Fibroblast of upper back skin (primary cell): ENCODE data around the gene CALCA.
"Not testable (repeated sequence)": the region's sequence is repeated elsewhere in the genome, so short reads cannot be mapped to it uniquely, and the experiment has no call there.

Experiments
- DNase-seq: peaks from one replicate; pipeline ENCODE4 v3.0.0-alpha.2; 2013

CALCA gene

GRCh38 chr11:14971865-14972580 lies at the start of gene CALCA:
Gene CALCA (minus strand): TSS chr11:14972351. CDS start chr11:14971192, 1,159 bp downstream.
- DNase-seq, result no peak

GRCh38 chr11:15016200-15016599 lies 44.0 kb upstream of the CALCA start:
- DNase-seq, result no peak

- DNase-seq, result no peak
These were observed 39.7 kb upstream of the CALCA start for GRCh38 chr11:15011776-15012345.

GRCh38 chr11:15010865-15011264 lies 38.7 kb upstream of the CALCA start:
- no peak for DNase-seq

GRCh38 chr11:15006139-15006759 lies 34.1 kb upstream of the CALCA start:
- peak; percentile 29 for DNase-seq

GRCh38 chr11:14988133-14988532 lies 16.0 kb upstream of the CALCA start:
- DNase-seq, result not testable (repeated sequence)

- no peak for DNase-seq
These were observed 9.4 kb upstream of the CALCA start for GRCh38 chr11:14981507-14981906.

GRCh38 chr11:14980854-14981253 lies 8.7 kb upstream of the CALCA start:
- peak; percentile 29 for DNase-seq

- no peak for DNase-seq
These were observed 5.1 kb upstream of the CALCA start for GRCh38 chr11:14977101-14977880.

GRCh38 chr11:14975252-14975587 lies 3.1 kb upstream of the CALCA start:
- DNase-seq, result no peak

- DNase-seq, result no peak
These were observed 2.5 kb upstream of the CALCA start for GRCh38 chr11:14974515-14975251.

- no peak for DNase-seq
These were observed 1.7 kb upstream of the CALCA start for GRCh38 chr11:14973621-14974514.

- DNase-seq, result no peak
These were observed 687 bp upstream of the CALCA start for GRCh38 chr11:14972581-14973495.

GRCh38 chr11:14969901-14970323 lies 2.2 kb downstream of the CALCA start:
- no peak for DNase-seq

- no peak for DNase-seq
These were observed 4.4 kb downstream of the CALCA start for GRCh38 chr11:14967581-14968243.

GRCh38 chr11:14956111-14956510 lies 16.0 kb downstream of the CALCA start:
- DNase-seq, result no peak

- DNase-seq, result no peak
These were observed 17.6 kb downstream of the CALCA start for GRCh38 chr11:14954581-14954980.

GRCh38 chr11:14953904-14954303 lies 18.2 kb downstream of the CALCA start:
- no peak for DNase-seq

GRCh38 chr11:14949437-14950147 lies 22.6 kb downstream of the CALCA start:
- no peak for DNase-seq
